Prostate gland (tissue), 2 donors: ENCODE measurements around the gene PSMB11.

Source experiments
- CTCF ChIP-seq, 4 experiments: fragments of 200-600 bp in 2 of 4; fragments of 450-650 bp in 2 of 4; sonication (generic) in 2 of 4; IDR thresholded peaks; 1 replicate in 3 of 4; 2 replicates in 1 of 4; pipeline ENCODE4 v1.5.1; 2016 to 2019; ENCODE audit warnings: antibody characterized with exemption in 4 of 4, mild to moderate bottlenecking in 2 of 4, moderate library complexity in 2 of 4
- POLR2A ChIP-seq: fragments of 450-650 bp; IDR thresholded peaks from one replicate; pipeline ENCODE4 v1.6.1; 2016; ENCODE audit warnings: antibody characterized with exemption, mild to moderate bottlenecking

GRCh38 chr14:23066855-23067744, 25.1 kb downstream of the PSMB11 start:
- TF ChIP-seq CTCF (IDR thresholded peaks at IDR 0.05) (no peak), POLR2A (no peak)
